WTC11 (cell line): Measurements from ENCODE around the gene SAMD1. TPM values are rescaled to one million over a fixed set of nuclear protein-coding genes. Genes with fewer than 3 reads are reported as not detected.

Experiments
- ATAC-seq: fragments of 200-7000 bp; cut with Tn5 transposase; 2 replicates; pipeline ENCODE4 v1.10.0; 2021; ENCODE audit warnings: mild to moderate bottlenecking, moderate library complexity
- CTCF ChIA-PET: fragments of 300-600 bp; sonication (Branson Sonifier 250); formaldehyde crosslinking; loops from one replicate; lab custom pipeline; 2021; ENCODE audit warnings: antibody characterized with exemption; lab: Charles Lee
- POLR2A ChIA-PET: fragments of 350-600 bp; sonication (Branson Sonifier 250); formaldehyde crosslinking; loops from one replicate; lab custom pipeline; 2021; ENCODE audit warnings: antibody characterized with exemption; lab: Charles Lee
- DNase-seq: peaks from one replicate; pipeline ENCODE4 v3.0.0; 2021; ENCODE audit warnings: low spot score
- H3K27ac Mint-ChIP-seq: 2 replicates; pipeline ENCODE4 v1.8.0; 2021; ENCODE audit warnings: mixed read lengths
- H3K27me3 Mint-ChIP-seq: 2 replicates; pipeline ENCODE4 v1.8.0; 2021; ENCODE audit warnings: low read depth, mild to moderate bottlenecking, moderate library complexity, mixed read lengths
- H3K36me3 Mint-ChIP-seq: 2 replicates; pipeline ENCODE4 v1.8.0; 2021; ENCODE audit warnings: mixed read lengths
- H3K4me1 Mint-ChIP-seq: 2 replicates; pipeline ENCODE4 v1.8.0; 2022; ENCODE audit warnings: mixed read lengths
- H3K4me3 Mint-ChIP-seq: 2 replicates; pipeline ENCODE4 v1.8.0; 2021; ENCODE audit warnings: mild to moderate bottlenecking, moderate library complexity, mixed read lengths
- H3K9me3 Mint-ChIP-seq: 2 replicates; pipeline ENCODE4 v1.8.0; 2021; ENCODE audit warnings: mixed read lengths
- CREM ChIP-seq: sonication (generic); formaldehyde crosslinking; IDR thresholded peaks from 2 replicates; pipeline ENCODE4 v1.8.1; 2022; ENCODE audit warnings: mild to moderate bottlenecking, missing genetic modification reagents, moderate library complexity
- FOXK1 ChIP-seq: sonication (generic); formaldehyde crosslinking; IDR thresholded peaks from 2 replicates; pipeline ENCODE4 v1.8.0; 2022; ENCODE audit warnings: mild to moderate bottlenecking, moderate library complexity, missing genetic modification reagents
- FOXP1 ChIP-seq: sonication (generic); formaldehyde crosslinking; IDR thresholded peaks from 2 replicates; pipeline ENCODE4 v1.8.0; 2022; ENCODE audit warnings: missing genetic modification reagents, mild to moderate bottlenecking, moderate library complexity, borderline replicate concordance
- GRHL2 ChIP-seq: fragments of 250-450 bp; sonication (Bioruptor Pico); IDR thresholded peaks from 2 replicates; pipeline ENCODE4 v1.8.0; 2022; ENCODE audit warnings: mild to moderate bottlenecking, moderate library complexity; ENCODE audit not compliant: insufficient replicate concordance, severe bottlenecking
- GTF2I ChIP-seq: fragments of 250-450 bp; sonication (Bioruptor Pico); conservative IDR thresholded peaks from 2 replicates; pipeline ENCODE4 v1.4.0; 2021; ENCODE audit warnings: mild to moderate bottlenecking
- JUN ChIP-seq: sonication (generic); formaldehyde crosslinking; IDR thresholded peaks from 2 replicates; pipeline ENCODE4 v1.8.0; 2023; ENCODE audit warnings: mild to moderate bottlenecking, missing genetic modification reagents
- KAT7 ChIP-seq: sonication (generic); formaldehyde crosslinking; IDR thresholded peaks from 2 replicates; pipeline ENCODE4 v1.8.1; 2023; ENCODE audit warnings: missing genetic modification reagents, mild to moderate bottlenecking, borderline replicate concordance
- MXD4 ChIP-seq: fragments of 250-450 bp; sonication (Bioruptor Pico); IDR thresholded peaks from 2 replicates; pipeline ENCODE4 v1.8.0; 2021; ENCODE audit warnings: mild to moderate bottlenecking, moderate library complexity, borderline replicate concordance
- NFATC4 ChIP-seq: fragments of 250-450 bp; sonication (Bioruptor Pico); IDR thresholded peaks from 2 replicates; pipeline ENCODE4 v1.9.0; 2021; ENCODE audit warnings: mild to moderate bottlenecking
- NFE2L1 ChIP-seq: sonication (generic); formaldehyde crosslinking; IDR thresholded peaks from 2 replicates; pipeline ENCODE4 v1.8.1; 2023; ENCODE audit warnings: missing genetic modification reagents
- NR1H2 ChIP-seq: sonication (generic); formaldehyde crosslinking; IDR thresholded peaks from 2 replicates; pipeline ENCODE4 v1.9.0; 2021; ENCODE audit warnings: mild to moderate bottlenecking, moderate library complexity, missing genetic modification reagents
- NR3C1 ChIP-seq: sonication (generic); formaldehyde crosslinking; conservative IDR thresholded peaks from 2 replicates; pipeline ENCODE4 v1.8.1; 2023; ENCODE audit warnings: low read depth, mild to moderate bottlenecking, missing genetic modification reagents
- RELA ChIP-seq: sonication (generic); formaldehyde crosslinking; IDR thresholded peaks from 2 replicates; pipeline ENCODE4 v1.8.1; 2022; ENCODE audit warnings: missing genetic modification reagents, mild to moderate bottlenecking, borderline replicate concordance
- TEAD4 ChIP-seq: sonication (generic); formaldehyde crosslinking; IDR thresholded peaks from 2 replicates; pipeline ENCODE4 v1.8.0; 2022; ENCODE audit warnings: mild to moderate bottlenecking, missing genetic modification reagents
- TP53 ChIP-seq: sonication (generic); formaldehyde crosslinking; IDR thresholded peaks from 2 replicates; pipeline ENCODE4 v1.8.1; 2023; ENCODE audit warnings: mild to moderate bottlenecking, missing genetic modification reagents
- ZNF219 ChIP-seq: sonication (generic); formaldehyde crosslinking; IDR thresholded peaks from 2 replicates; pipeline ENCODE4 v1.8.0; 2023; ENCODE audit warnings: missing genetic modification reagents, mild to moderate bottlenecking, borderline replicate concordance
- ZNF232 ChIP-seq: sonication (generic); formaldehyde crosslinking; IDR thresholded peaks from 2 replicates; pipeline ENCODE4 v1.8.0; 2022; ENCODE audit warnings: mild to moderate bottlenecking, missing genetic modification reagents
- ZNF317 ChIP-seq: sonication (generic); formaldehyde crosslinking; IDR thresholded peaks from 2 replicates; pipeline ENCODE4 v1.8.1; 2023; ENCODE audit warnings: low read depth, mild to moderate bottlenecking, moderate library complexity, missing genetic modification reagents, borderline replicate concordance
- total RNA-seq: library from RNA; stranded (reverse); gene quantifications from 3 replicates; pipeline ENCODE4 v1.2.3, GENCODE V29; 2021
- TF ChIP-seq, protein P1 (sequence below): sonication (generic); formaldehyde crosslinking; IDR thresholded peaks from 2 replicates; pipeline ENCODE4 v1.8.0; 2023; ENCODE audit warnings: missing genetic modification reagents, mild to moderate bottlenecking, borderline replicate concordance
- TF ChIP-seq, protein P2 (sequence below): sonication (generic); formaldehyde crosslinking; IDR thresholded peaks from 2 replicates; pipeline ENCODE4 v1.8.0; 2022; ENCODE audit warnings: mild to moderate bottlenecking, missing genetic modification reagents
- TF ChIP-seq, protein P3 (sequence below): sonication (generic); formaldehyde crosslinking; IDR thresholded peaks from 2 replicates; pipeline ENCODE4 v1.8.1; 2022; ENCODE audit warnings: mild to moderate bottlenecking, moderate library complexity, missing genetic modification reagents
- TF ChIP-seq, protein P4 (sequence below): sonication (generic); formaldehyde crosslinking; IDR thresholded peaks from 2 replicates; pipeline ENCODE4 v1.8.0; 2022; ENCODE audit warnings: mild to moderate bottlenecking, missing genetic modification reagents
- TF ChIP-seq, protein P5 (sequence below): fragments of 250-450 bp; sonication (Bioruptor Pico); IDR thresholded peaks from 2 replicates; pipeline ENCODE4 v1.8.0; 2021; ENCODE audit warnings: mild to moderate bottlenecking
- TF ChIP-seq, protein P6 (sequence below): sonication (generic); formaldehyde crosslinking; IDR thresholded peaks from 2 replicates; pipeline ENCODE4 v1.8.1; 2023; ENCODE audit warnings: mild to moderate bottlenecking, moderate library complexity, missing genetic modification reagents
- TF ChIP-seq, protein P7 (sequence below): sonication (generic); formaldehyde crosslinking; IDR thresholded peaks from 2 replicates; pipeline ENCODE4 v1.8.1; 2023; ENCODE audit warnings: mild to moderate bottlenecking, missing genetic modification reagents

SAMD1 gene
- total RNA-seq, 1 experiment from 2014 or later, result 116 TPM

DNA sequence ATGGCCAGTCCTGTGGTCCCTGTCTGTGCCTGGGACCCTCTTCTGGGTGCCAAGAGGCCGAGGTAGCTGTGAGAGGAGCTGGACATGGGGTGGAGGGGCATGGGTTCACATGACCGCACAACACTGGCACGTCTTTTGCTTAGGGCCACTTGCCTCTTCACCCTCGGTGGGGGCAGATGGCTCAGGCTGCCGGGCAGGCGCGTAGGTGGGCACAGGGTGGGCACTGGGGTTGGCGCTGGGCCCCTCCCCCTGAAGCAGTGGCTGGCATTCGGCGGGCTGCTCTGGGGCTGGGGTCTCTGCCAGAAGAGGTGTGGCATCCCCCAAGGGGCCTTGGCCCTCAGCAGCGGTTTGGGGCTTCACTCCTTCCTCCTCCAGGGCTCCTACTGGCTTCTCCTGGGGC lies 37.1 kb downstream of the SAMD1 start:
- Mint-ChIP-seq H3K4me3 (no peak overlapping the region), H3K36me3 (peaks cover 10% of the 10 kb centered on the region), H3K9me3 (no peaks in the 10 kb centered on the region), H3K27me3 (peaks cover 17% of the 10 kb centered on the region), H3K27ac (no peak overlapping the region), H3K4me1 (peaks cover 7% of the 10 kb centered on the region)
- DNase-seq (no peak), ATAC-seq (no peak)
- ChIA-PET POLR2A (no interaction called here), CTCF (interaction anchor here (0.9 to 1.2 kb wide), 2 partner anchors 19 to 31 kb away, joined by 3 to 5 read pairs; partner anchors contain the start of gene MISP3)
- no peak for TF ChIP-seq MXD4
- TF ChIP-seq TP53 (CRISPR knock-in tag), result no peak
- no peak for TF ChIP-seq NFE2L1 (CRISPR knock-in tag)
- TF ChIP-seq KAT7 (CRISPR knock-in tag), result no peak
- TF ChIP-seq TEAD4 (CRISPR knock-in tag), result no peak
- no peak for TF ChIP-seq FOXP1 (CRISPR knock-in tag)
- no peak for TF ChIP-seq NR1H2 (CRISPR knock-in tag)
- TF ChIP-seq ZNF317, result no peak
- no peak for TF ChIP-seq ZNF232 (CRISPR knock-in tag)
- TF ChIP-seq, protein P1, sequence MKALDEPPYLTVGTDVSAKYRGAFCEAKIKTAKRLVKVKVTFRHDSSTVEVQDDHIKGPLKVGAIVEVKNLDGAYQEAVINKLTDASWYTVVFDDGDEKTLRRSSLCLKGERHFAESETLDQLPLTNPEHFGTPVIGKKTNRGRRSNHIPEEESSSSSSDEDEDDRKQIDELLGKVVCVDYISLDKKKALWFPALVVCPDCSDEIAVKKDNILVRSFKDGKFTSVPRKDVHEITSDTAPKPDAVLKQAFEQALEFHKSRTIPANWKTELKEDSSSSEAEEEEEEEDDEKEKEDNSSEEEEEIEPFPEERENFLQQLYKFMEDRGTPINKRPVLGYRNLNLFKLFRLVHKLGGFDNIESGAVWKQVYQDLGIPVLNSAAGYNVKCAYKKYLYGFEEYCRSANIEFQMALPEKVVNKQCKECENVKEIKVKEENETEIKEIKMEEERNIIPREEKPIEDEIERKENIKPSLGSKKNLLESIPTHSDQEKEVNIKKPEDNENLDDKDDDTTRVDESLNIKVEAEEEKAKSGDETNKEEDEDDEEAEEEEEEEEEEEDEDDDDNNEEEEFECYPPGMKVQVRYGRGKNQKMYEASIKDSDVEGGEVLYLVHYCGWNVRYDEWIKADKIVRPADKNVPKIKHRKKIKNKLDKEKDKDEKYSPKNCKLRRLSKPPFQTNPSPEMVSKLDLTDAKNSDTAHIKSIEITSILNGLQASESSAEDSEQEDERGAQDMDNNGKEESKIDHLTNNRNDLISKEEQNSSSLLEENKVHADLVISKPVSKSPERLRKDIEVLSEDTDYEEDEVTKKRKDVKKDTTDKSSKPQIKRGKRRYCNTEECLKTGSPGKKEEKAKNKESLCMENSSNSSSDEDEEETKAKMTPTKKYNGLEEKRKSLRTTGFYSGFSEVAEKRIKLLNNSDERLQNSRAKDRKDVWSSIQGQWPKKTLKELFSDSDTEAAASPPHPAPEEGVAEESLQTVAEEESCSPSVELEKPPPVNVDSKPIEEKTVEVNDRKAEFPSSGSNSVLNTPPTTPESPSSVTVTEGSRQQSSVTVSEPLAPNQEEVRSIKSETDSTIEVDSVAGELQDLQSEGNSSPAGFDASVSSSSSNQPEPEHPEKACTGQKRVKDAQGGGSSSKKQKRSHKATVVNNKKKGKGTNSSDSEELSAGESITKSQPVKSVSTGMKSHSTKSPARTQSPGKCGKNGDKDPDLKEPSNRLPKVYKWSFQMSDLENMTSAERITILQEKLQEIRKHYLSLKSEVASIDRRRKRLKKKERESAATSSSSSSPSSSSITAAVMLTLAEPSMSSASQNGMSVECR (CRISPR knock-in tag), result no peak
- TF ChIP-seq, protein P2, sequence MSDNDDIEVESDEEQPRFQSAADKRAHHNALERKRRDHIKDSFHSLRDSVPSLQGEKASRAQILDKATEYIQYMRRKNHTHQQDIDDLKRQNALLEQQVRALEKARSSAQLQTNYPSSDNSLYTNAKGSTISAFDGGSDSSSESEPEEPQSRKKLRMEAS (CRISPR knock-in tag), result no peak
- TF ChIP-seq RELA (CRISPR knock-in tag), result no peak
- TF ChIP-seq JUN (CRISPR knock-in tag), result no peak
- no peak for TF ChIP-seq NFATC4
- TF ChIP-seq, protein P3, sequence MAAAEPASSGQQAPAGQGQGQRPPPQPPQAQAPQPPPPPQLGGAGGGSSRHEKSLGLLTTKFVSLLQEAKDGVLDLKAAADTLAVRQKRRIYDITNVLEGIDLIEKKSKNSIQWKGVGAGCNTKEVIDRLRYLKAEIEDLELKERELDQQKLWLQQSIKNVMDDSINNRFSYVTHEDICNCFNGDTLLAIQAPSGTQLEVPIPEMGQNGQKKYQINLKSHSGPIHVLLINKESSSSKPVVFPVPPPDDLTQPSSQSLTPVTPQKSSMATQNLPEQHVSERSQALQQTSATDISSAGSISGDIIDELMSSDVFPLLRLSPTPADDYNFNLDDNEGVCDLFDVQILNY, result no peak

DNA sequence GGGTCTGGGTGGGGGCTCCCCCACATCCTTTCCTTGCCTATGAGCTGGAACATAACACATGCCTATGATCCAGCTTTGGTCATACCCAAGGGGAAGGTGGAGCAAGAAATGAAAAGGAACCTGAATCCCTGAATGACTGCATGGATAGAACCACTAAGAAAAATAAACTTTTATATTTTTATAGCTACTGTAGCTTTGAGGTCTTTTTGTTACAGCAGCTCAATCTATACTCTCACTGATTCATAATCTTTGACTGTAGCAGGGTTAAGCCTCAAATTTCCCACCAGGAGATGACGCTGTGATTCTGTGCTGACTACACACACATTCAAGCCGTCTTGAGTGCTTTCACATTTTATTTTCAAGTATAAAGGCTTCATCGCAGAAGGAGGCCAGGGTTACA lies 37.5 kb downstream of the SAMD1 start:
- H3K4me3 Mint-ChIP-seq, result no peak overlapping the region
- peaks cover 12% of the 10 kb centered on the region for H3K27me3 Mint-ChIP-seq
- ChIA-PET POLR2A (no interaction called here), CTCF (interaction anchor here (0.6 to 0.9 kb wide), 2 partner anchors 31 to 67 kb away, joined by 3 to 5 read pairs; no protein-coding TSS in a partner anchor)
- peaks cover 10% of the 10 kb centered on the region for H3K36me3 Mint-ChIP-seq
- DNase-seq, result no peak
- no peak overlapping the region for H3K27ac Mint-ChIP-seq
- no peak for ATAC-seq
- peaks cover 3% of the 10 kb centered on the region; the same call in 1 of the 2 replicates for H3K4me1 Mint-ChIP-seq
- H3K9me3 Mint-ChIP-seq, result no peaks in the 10 kb centered on the region
- TF ChIP-seq GRHL2, result no peak
- no peak for TF ChIP-seq GTF2I (CRISPR knock-in tag)
- TF ChIP-seq, protein P4, sequence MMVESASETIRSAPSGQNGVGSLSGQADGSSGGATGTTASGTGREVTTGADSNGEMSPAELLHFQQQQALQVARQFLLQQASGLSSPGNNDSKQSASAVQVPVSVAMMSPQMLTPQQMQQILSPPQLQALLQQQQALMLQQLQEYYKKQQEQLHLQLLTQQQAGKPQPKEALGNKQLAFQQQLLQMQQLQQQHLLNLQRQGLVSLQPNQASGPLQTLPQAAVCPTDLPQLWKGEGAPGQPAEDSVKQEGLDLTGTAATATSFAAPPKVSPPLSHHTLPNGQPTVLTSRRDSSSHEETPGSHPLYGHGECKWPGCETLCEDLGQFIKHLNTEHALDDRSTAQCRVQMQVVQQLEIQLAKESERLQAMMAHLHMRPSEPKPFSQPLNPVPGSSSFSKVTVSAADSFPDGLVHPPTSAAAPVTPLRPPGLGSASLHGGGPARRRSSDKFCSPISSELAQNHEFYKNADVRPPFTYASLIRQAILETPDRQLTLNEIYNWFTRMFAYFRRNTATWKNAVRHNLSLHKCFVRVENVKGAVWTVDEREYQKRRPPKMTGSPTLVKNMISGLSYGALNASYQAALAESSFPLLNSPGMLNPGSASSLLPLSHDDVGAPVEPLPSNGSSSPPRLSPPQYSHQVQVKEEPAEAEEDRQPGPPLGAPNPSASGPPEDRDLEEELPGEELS (CRISPR knock-in tag), result no peak
- TF ChIP-seq CREM (CRISPR knock-in tag), result no peak
- TF ChIP-seq, protein P5, sequence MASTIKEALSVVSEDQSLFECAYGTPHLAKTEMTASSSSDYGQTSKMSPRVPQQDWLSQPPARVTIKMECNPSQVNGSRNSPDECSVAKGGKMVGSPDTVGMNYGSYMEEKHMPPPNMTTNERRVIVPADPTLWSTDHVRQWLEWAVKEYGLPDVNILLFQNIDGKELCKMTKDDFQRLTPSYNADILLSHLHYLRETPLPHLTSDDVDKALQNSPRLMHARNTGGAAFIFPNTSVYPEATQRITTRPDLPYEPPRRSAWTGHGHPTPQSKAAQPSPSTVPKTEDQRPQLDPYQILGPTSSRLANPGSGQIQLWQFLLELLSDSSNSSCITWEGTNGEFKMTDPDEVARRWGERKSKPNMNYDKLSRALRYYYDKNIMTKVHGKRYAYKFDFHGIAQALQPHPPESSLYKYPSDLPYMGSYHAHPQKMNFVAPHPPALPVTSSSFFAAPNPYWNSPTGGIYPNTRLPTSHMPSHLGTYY (CRISPR knock-in tag), result no peak
- no peak for TF ChIP-seq ZNF219 (CRISPR knock-in tag)
- TF ChIP-seq, protein P6, sequence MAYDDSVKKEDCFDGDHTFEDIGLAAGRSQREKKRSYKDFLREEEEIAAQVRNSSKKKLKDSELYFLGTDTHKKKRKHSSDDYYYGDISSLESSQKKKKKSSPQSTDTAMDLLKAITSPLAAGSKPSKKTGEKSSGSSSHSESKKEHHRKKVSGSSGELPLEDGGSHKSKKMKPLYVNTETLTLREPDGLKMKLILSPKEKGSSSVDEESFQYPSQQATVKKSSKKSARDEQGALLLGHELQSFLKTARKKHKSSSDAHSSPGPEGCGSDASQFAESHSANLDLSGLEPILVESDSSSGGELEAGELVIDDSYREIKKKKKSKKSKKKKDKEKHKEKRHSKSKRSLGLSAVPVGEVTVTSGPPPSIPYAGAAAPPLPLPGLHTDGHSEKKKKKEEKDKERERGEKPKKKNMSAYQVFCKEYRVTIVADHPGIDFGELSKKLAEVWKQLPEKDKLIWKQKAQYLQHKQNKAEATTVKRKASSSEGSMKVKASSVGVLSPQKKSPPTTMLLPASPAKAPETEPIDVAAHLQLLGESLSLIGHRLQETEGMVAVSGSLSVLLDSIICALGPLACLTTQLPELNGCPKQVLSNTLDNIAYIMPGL, result no peak
- TF ChIP-seq FOXK1 (CRISPR knock-in tag), result no peak
- TF ChIP-seq NR3C1 (CRISPR knock-in tag), result no peak
- TF ChIP-seq, protein P7, sequence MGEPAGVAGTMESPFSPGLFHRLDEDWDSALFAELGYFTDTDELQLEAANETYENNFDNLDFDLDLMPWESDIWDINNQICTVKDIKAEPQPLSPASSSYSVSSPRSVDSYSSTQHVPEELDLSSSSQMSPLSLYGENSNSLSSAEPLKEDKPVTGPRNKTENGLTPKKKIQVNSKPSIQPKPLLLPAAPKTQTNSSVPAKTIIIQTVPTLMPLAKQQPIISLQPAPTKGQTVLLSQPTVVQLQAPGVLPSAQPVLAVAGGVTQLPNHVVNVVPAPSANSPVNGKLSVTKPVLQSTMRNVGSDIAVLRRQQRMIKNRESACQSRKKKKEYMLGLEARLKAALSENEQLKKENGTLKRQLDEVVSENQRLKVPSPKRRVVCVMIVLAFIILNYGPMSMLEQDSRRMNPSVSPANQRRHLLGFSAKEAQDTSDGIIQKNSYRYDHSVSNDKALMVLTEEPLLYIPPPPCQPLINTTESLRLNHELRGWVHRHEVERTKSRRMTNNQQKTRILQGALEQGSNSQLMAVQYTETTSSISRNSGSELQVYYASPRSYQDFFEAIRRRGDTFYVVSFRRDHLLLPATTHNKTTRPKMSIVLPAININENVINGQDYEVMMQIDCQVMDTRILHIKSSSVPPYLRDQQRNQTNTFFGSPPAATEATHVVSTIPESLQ, result no peak
